Breast epithelium (tissue), 4 donors: ENCODE measurements around the gene ZC2HC1C. TPM values are rescaled to one million over a fixed set of nuclear protein-coding genes. Genes with fewer than 3 reads are reported as not detected.

Experiments used
- DNase-seq, 2 donors: peaks; one replicate each; pipeline ENCODE4 v3.0.0-alpha.2; 2019; ENCODE audit warnings: low spot score in 2 of 2
- H3K27ac ChIP-seq, 2 donors: fragments of 200-600 bp; sonication (generic) in 1 of 2; one replicate each; pipeline ENCODE4 v1.5.1; 2016 to 2019; ENCODE audit warnings: mild to moderate bottlenecking in 1 of 2
- H3K27me3 ChIP-seq, 2 donors: fragments of 200-600 bp; sonication (generic) in 1 of 2; one replicate each; pipeline versions ENCODE4 v1.5.1 to v1.6.0; 2017 to 2019; ENCODE audit warnings: control low read depth in 1 of 2, mild to moderate bottlenecking in 1 of 2
- H3K36me3 ChIP-seq: fragments of 200-600 bp; one replicate; pipeline ENCODE4 v1.5.1; 2019
- H3K4me1 ChIP-seq, 2 donors: fragments of 200-600 bp; sonication (generic); one replicate each; pipeline ENCODE4 v1.5.1; 2016 to 2019; ENCODE audit warnings: control low read depth in 1 of 2
- H3K4me3 ChIP-seq, 3 donors: fragments of 200-600 bp; sonication (generic); 1 replicate in 2 of 3; 2 replicates in 1 of 3; pipeline ENCODE4 v1.5.1; 2016 to 2019; ENCODE audit warnings: mild to moderate bottlenecking in 3 of 3, moderate library complexity in 2 of 3
- H3K9me3 ChIP-seq, 2 donors: fragments of 200-600 bp; sonication (generic) in 1 of 2; one replicate each; pipeline ENCODE4 v1.5.1; 2016 to 2019; ENCODE audit warnings: control low read depth in 1 of 2
- POLR2A ChIP-seq: fragments of 450-650 bp; IDR thresholded peaks from one replicate; pipeline ENCODE4 v1.6.1; 2016; ENCODE audit warnings: antibody characterized with exemption, mild to moderate bottlenecking, moderate library complexity
- POLR2AphosphoS5 ChIP-seq, 3 donors: sonication (generic); formaldehyde crosslinking; IDR thresholded peaks; one replicate each; pipeline ENCODE4 v1.6.1; 2017; ENCODE audit warnings: antibody characterized with exemption in 3 of 3
- intact Hi-C: fragments of 100-400 bp; cut with DNase I; formaldehyde crosslinking; loops from one replicate; pipeline ENCODE4 v1.15.1; 2023; ENCODE audit warnings: low total_unique reads
- total RNA-seq, 3 donors: library from RNA; depleted of rRNA; stranded (reverse); fragments of >200 nt; gene quantifications; one replicate each; pipeline ENCODE4 v1.1.0, GENCODE V29; 2016
- TF ChIP-seq, protein P1 (sequence below), 3 donors: fragments of 450-650 bp; IDR thresholded peaks; one replicate each; pipeline ENCODE4 v1.5.1; 2016 to 2017; ENCODE audit warnings: antibody characterized with exemption in 3 of 3, mild to moderate bottlenecking in 3 of 3, moderate library complexity in 3 of 3

ZC2HC1C gene
- total RNA-seq, 3 donors from 2014 or later, result 0.96 to 3.2 (median 2.6) TPM

DNA sequence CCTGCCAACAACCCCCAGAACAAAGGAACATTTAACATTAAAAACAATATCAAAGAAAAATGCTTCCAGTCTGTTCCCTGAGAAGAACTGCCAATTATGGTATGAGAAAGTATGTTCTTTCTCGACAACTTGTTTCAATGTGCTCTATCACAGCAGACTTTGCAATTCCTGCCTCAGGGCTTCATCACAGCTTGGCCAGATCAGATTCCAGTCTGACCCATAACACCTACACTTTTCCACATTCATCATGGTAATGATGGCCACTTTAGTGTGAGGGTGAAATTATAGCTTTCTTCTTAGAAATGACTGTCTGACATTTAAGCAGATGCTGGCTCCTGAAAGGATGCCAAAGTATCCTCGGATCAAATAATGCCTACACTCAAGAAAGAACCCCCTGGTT, 40.4 kb downstream of the ZC2HC1C start:
- DNase-seq, result no peak
- TF ChIP-seq POLR2AphosphoS5 (IDR thresholded peaks at IDR 0.05), result no peak
- TF ChIP-seq, protein P1, sequence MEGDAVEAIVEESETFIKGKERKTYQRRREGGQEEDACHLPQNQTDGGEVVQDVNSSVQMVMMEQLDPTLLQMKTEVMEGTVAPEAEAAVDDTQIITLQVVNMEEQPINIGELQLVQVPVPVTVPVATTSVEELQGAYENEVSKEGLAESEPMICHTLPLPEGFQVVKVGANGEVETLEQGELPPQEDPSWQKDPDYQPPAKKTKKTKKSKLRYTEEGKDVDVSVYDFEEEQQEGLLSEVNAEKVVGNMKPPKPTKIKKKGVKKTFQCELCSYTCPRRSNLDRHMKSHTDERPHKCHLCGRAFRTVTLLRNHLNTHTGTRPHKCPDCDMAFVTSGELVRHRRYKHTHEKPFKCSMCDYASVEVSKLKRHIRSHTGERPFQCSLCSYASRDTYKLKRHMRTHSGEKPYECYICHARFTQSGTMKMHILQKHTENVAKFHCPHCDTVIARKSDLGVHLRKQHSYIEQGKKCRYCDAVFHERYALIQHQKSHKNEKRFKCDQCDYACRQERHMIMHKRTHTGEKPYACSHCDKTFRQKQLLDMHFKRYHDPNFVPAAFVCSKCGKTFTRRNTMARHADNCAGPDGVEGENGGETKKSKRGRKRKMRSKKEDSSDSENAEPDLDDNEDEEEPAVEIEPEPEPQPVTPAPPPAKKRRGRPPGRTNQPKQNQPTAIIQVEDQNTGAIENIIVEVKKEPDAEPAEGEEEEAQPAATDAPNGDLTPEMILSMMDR (IDR thresholded peaks at IDR 0.05), result no peak
- no peak for TF ChIP-seq POLR2A
- Histone ChIP-seq H3K36me3 (peaks cover 19% of the 10 kb centered on the region), H3K4me3 (no peak overlapping the region), H3K27ac (no peak overlapping the region), H3K9me3 (no peaks in the 10 kb centered on the region), H3K27me3 (no peaks in the 10 kb centered on the region), H3K4me1 (no peaks in the 10 kb centered on the region)
- intact Hi-C loops, result no loop called here

DNA sequence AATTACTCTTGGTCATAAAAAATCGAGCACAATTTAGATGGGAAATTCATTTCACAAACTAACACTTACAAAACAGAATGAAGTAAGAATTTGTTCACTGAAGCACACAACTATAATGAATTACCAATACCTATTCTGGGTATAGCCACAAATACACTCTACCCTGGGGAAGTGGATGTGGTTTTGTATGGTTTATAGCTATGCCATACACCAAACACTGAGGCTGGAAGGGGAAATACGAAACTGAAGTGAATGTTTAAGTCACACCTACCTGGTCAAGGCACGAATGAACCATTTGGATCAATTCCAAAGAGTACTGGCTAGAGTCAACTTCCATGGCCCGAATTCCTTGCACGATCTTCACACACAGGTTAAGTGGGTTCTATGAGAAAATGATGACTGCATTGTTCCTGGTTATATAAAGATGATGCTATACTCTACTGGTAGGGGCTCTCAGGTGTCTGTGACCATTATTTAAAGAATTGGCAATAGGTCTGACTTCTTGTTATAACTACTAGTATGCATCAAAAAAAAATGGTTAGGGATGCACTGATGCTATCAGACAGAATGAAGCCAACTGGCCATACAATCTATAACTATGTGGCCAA, 44.6 kb downstream of the ZC2HC1C start:
- TF ChIP-seq POLR2A, result no peak

DNA sequence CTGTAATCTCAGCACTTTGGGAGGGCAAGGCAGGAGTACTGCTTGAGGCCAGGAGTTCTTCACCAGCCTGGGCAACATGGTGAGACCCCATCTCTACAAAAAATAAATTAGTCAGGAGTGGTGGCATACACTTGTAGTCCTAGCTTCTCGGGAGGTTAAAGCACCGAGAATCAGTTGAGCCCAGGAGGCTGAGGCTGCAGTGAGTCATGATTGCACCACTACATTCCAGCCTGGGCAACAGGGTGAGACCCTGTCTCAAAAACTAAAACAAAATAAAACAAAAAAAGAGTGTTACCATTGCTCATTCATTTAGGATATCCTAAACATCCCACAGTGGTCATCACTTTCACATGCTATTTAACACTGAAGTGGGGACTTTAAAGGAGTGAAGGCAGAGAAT, 49.6 kb downstream of the ZC2HC1C start:
- no peaks in the 10 kb centered on the region for H3K4me1 ChIP-seq
- H3K9me3 ChIP-seq, result no peaks in the 10 kb centered on the region
- no peak overlapping the region for H3K4me3 ChIP-seq
- TF ChIP-seq POLR2AphosphoS5 (IDR thresholded peaks at IDR 0.05) (no peak), POLR2A (no peak)
- TF ChIP-seq, protein P1 (IDR thresholded peaks at IDR 0.05), result no peak
- no peaks in the 10 kb centered on the region for H3K27me3 ChIP-seq
- DNase-seq, result no peak
- no peaks in the 10 kb centered on the region for H3K36me3 ChIP-seq
- intact Hi-C loops, result no loop called here
- H3K27ac ChIP-seq, result no peak overlapping the region

More for the DNA sequence above, 44.6 kb downstream of the ZC2HC1C start:
- DNase-seq, result no peak
- no peak overlapping the region for H3K27ac ChIP-seq
- intact Hi-C loops, result no loop called here
- no peaks in the 10 kb centered on the region for H3K9me3 ChIP-seq
- H3K27me3 ChIP-seq, result no peaks in the 10 kb centered on the region
- peaks cover 5% of the 10 kb centered on the region for H3K36me3 ChIP-seq
- H3K4me1 ChIP-seq, result no peaks in the 10 kb centered on the region
- no peak overlapping the region for H3K4me3 ChIP-seq

DNA sequence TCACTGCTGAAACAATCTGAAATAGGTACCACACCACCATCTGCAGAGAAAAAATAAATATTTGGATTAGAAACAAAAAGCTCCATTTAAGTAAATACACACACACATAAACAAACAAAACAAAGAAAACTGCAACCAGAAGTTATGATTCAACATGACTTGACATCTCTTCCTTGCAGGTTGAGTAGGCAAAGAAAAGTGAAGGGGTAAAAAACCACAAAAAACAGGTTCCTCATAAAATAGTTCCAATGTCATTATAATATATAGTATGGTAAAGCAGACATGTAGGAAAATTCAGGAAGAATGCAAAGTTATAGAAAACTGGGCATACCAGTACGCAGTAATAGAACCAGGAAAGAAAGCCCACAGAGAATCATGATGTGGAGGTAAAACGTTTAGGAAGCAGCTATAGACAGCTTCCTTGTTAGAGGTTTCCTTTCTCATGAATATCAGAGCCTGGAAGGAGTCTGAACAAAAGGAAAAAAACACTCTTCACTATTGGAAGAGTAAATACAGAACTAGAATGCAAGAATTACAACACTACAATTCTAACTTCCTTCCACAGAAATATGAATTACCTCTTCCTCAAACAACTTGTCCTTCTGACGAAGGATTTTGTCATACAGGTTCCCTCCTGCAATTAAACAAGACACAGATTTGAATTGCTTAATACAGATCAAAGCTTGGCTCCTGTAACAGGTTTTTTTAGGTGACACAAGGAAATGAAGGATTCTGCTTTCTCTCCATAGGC, 51.3 kb downstream of the ZC2HC1C start:
- H3K4me1 ChIP-seq, result peaks cover 0 to 5% of the 10 kb centered on the region in 2 donors
- no peaks in the 10 kb centered on the region for H3K27me3 ChIP-seq
- no peak for DNase-seq
- H3K27ac ChIP-seq, result peak overlapping the region in 1 of 2 donors; percentile 50
- H3K4me3 ChIP-seq, result no peak overlapping the region
- intact Hi-C loops, result no loop called here
- TF ChIP-seq, protein P1 (IDR thresholded peaks at IDR 0.05), result no peak
- TF ChIP-seq POLR2AphosphoS5 (IDR thresholded peaks at IDR 0.05), result no peak
- no peak for TF ChIP-seq POLR2A
- no peaks in the 10 kb centered on the region for H3K36me3 ChIP-seq
- H3K9me3 ChIP-seq, result no peaks in the 10 kb centered on the region

DNA sequence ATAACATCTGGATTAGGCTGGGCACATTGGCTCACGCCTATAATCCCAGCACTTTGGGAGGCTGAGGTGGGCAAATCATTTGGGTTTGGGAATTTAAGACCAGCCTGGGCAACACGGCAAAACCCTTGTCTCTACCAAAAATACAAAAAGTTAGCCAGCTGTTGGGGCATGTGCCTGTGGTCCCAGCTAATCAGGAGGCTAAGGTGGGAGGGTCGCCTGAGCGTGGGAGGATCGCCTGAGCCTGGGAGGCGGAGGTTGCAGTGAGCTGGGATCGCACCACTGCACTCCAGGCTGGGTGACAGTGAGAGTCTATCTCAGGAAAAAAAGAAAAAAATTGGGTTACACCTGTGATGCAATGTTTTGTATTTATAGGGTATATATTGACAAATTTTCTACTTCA, 52.1 kb downstream of the ZC2HC1C start:
- no peaks in the 10 kb centered on the region for H3K9me3 ChIP-seq
- intact Hi-C loops, result no loop called here
- TF ChIP-seq POLR2AphosphoS5 (IDR thresholded peaks at IDR 0.05), result no peak
- TF ChIP-seq, protein P1 (IDR thresholded peaks at IDR 0.05), result no peak
- TF ChIP-seq POLR2A, result no peak
- H3K27me3 ChIP-seq, result no peaks in the 10 kb centered on the region
- H3K4me3 ChIP-seq, result no peak overlapping the region
- DNase-seq, result no peak
- peaks cover 0 to 11% of the 10 kb centered on the region in 2 donors for H3K4me1 ChIP-seq
- peak overlapping the region in 1 of 2 donors; percentile 50 for H3K27ac ChIP-seq
- H3K36me3 ChIP-seq, result no peaks in the 10 kb centered on the region
